HepG2 (cell line): ENCODE data around the gene ZNF652. TPM values are rescaled to one million over a fixed set of nuclear protein-coding genes. Genes with fewer than 3 reads are reported as not detected.
A peak's percentile ranks its signal among the peaks of the same experiment; 100 is the strongest.
"Not testable (repeated sequence)": the region's sequence is repeated elsewhere in the genome, so short reads cannot be mapped to it uniquely, and the experiment has no call there.

Experiments
- ATAC-seq: fragments of 200-7000 bp; cut with Tn5 transposase; 3 replicates; pipeline ENCODE4 v1.9.1; 2020; ENCODE audit warnings: mild to moderate bottlenecking, moderate library complexity
- BruUV-seq: library from RNA; stranded (reverse); fragments of 400-500 nt; replicated peaks from 2 replicates; lab custom pipeline; 2021; lab: Mats Ljungman, UMichigan
- CTCF ChIA-PET: fragments of 300-600 bp; formaldehyde crosslinking; extraction: SDS; loops from one replicate; lab custom pipeline; 2021; ENCODE audit warnings: low total read pairs, inconsistent platforms, low intra/inter-chr PET ratio; lab: Yijun Ruan, JAX
- POLR2A ChIA-PET: fragments of 350-600 bp; sonication (Branson Sonifier 250); formaldehyde crosslinking; loops from one replicate; lab custom pipeline; 2020; ENCODE audit warnings: antibody characterized with exemption, inconsistent platforms; lab: Yijun Ruan, JAX
- DNase-seq: peaks from one replicate; pipeline ENCODE4 v3.0.0-alpha.2; 2015; ENCODE audit warnings: low spot score
- FAIRE-seq: peaks from 3 replicates; lab custom pipeline; 2011; peaks lifted over from hg19 to GRCh38; lab: Jason Lieb, UNC
- H2AFZ ChIP-seq: one replicate; pipeline ENCODE4 v1.6.1; 2011; ENCODE audit warnings: low read length, inconsistent platforms
- H3K27ac ChIP-seq: fragments of 300-600 bp; 3 replicates; pipeline ENCODE4 v1.8.0; 2011; ENCODE audit warnings: mixed run types, mild to moderate bottlenecking, mixed read lengths, low read length, inconsistent platforms; ENCODE audit not compliant: insufficient read depth; ENCODE audit errors: extremely low read length
- H3K27me3 ChIP-seq, 2 experiments: fragments of 200-600 bp in 1 of 2; 2 replicates in 1 of 2; 3 replicates in 1 of 2; pipeline versions ENCODE4 v1.6.0 to v1.8.0; 2011; ENCODE audit warnings: low read length in 2 of 2, mild to moderate bottlenecking in 2 of 2, moderate library complexity in 2 of 2, inconsistent platforms in 1 of 2; ENCODE audit not compliant: insufficient read depth in 2 of 2, control insufficient read depth in 1 of 2
- H3K36me3 ChIP-seq, 2 experiments: fragments of 200-600 bp in 1 of 2; replicated peaks in 1 of 2; 2 replicates in 1 of 2; 3 replicates in 1 of 2; pipeline versions ENCODE4 v1.5.1 to v1.8.0; 2011; ENCODE audit warnings: low read length in 2 of 2, inconsistent platforms in 1 of 2; ENCODE audit not compliant: insufficient read depth in 2 of 2, control insufficient read depth in 1 of 2
- H3K4me1 ChIP-seq: 2 replicates; pipeline ENCODE4 v1.5.1; 2012; ENCODE audit warnings: low read length, inconsistent platforms; ENCODE audit not compliant: insufficient read depth
- H3K4me2 ChIP-seq: 2 replicates; pipeline ENCODE4 v1.6.0; 2011; ENCODE audit warnings: low read depth, low read length, inconsistent platforms
- H3K4me3 ChIP-seq, 3 experiments: fragments of 200-600 bp in 1 of 3; sonication (generic), shearing (Covaris generic) in 1 of 3; replicated peaks in 1 of 3; 2 replicates each; pipeline ENCODE4 v1.5.1; 2011 to 2016; ENCODE audit warnings: low read length in 3 of 3, inconsistent platforms in 2 of 3, low read depth in 2 of 3, mild to moderate bottlenecking in 2 of 3, control low read depth in 1 of 3, mixed read lengths in 1 of 3; ENCODE audit not compliant: insufficient read depth in 1 of 3
- H3K79me2 ChIP-seq: one replicate; pipeline ENCODE4 v1.6.1; 2011; ENCODE audit warnings: low read length, inconsistent platforms; ENCODE audit not compliant: insufficient read depth
- H3K9ac ChIP-seq: 2 replicates; pipeline ENCODE4 v1.6.0; 2011; ENCODE audit warnings: mild to moderate bottlenecking, low read depth, low read length, inconsistent platforms; ENCODE audit not compliant: insufficient read depth
- H3K9me3 ChIP-seq: 2 replicates; pipeline ENCODE4 v1.5.1; 2012; ENCODE audit warnings: mild to moderate bottlenecking, low read length
- H4K20me1 ChIP-seq: 2 replicates; pipeline ENCODE4 v1.6.0; 2011; ENCODE audit warnings: inconsistent platforms, mild to moderate bottlenecking, low read length, moderate library complexity; ENCODE audit not compliant: insufficient read depth
- ADNP ChIP-seq: sonication (generic); formaldehyde crosslinking; IDR thresholded peaks from 2 replicates; pipeline ENCODE4 v1.4.0; 2020; ENCODE audit warnings: missing genetic modification reagents
- ZMYM2 ChIP-seq: sonication (generic); formaldehyde crosslinking; IDR thresholded peaks from 2 replicates; pipeline ENCODE4 v1.8.0; 2022; ENCODE audit warnings: mild to moderate bottlenecking, missing genetic modification reagents
- ZNF383 ChIP-seq: sonication (generic); formaldehyde crosslinking; IDR thresholded peaks from 2 replicates; pipeline ENCODE4 v1.4.0; 2020; ENCODE audit warnings: missing genetic modification reagents, mild to moderate bottlenecking, borderline replicate concordance
- ZNF460 ChIP-seq: sonication (generic); formaldehyde crosslinking; IDR thresholded peaks from 2 replicates; pipeline ENCODE4 v1.5.1; 2020; ENCODE audit warnings: missing genetic modification reagents, mild to moderate bottlenecking, borderline replicate concordance
- WGBS: methylation state at CpG from one replicate; pipeline ENCODE4 v1.1.6; 2017; ENCODE audit warnings: low lambda C conversion rate; 5-methylcytosine and 5-hydroxymethylcytosine counted together
- in situ Hi-C: cut with HindIII; loops from 2 replicates; pipeline ENCODE4 v1.10.0; 2017; ENCODE audit warnings: low pct_unique_long_range_greater_than_20kb; ENCODE audit not compliant: extremely low pct_ligation_motif_present
- intact Hi-C: fragments of 100-400 bp; cut with micrococcal nuclease; formaldehyde crosslinking; loops from one replicate; pipeline ENCODE4 v1.10.0; 2022; ENCODE audit not compliant: unreplicated experiment
- polyA plus RNA-seq, 8 experiments: library from polyadenylated mRNA; depleted of rRNA in 3 of 8; stranded (reverse) in 7 of 8; unstranded in 1 of 8; fragments of >200 nt; fragmentation: Illumina TruSeq in 4 of 8; extraction: Trizol in 4 of 8; gene quantifications; 2 replicates each; pipeline versions ENCODE4 v1.2.1 to v1.2.3, GENCODE V29; 2011 to 2016; ENCODE audit warnings: low read depth in 4 of 8, missing spikeins in 1 of 8, mixed read lengths in 1 of 8; ENCODE audit not compliant: insufficient read depth in 1 of 8
- total RNA-seq, 5 experiments: library from RNA; depleted of rRNA; stranded (reverse); fragments of >200 nt; fragmentation: Illumina TruSeq; extraction: Trizol; gene quantifications; 2 replicates each; pipeline ENCODE4 v1.2.3, GENCODE V29; 2016; ENCODE audit warnings: low read depth in 1 of 5
- TF ChIP-seq, protein P1 (sequence below), 2 experiments: sonication (generic) in 1 of 2; formaldehyde crosslinking in 1 of 2; IDR thresholded peaks; 2 replicates each; pipeline versions ENCODE4 v1.4.0 to v1.6.1; 2018 to 2020; ENCODE audit warnings: missing genetic modification reagents in 2 of 2, borderline replicate concordance in 1 of 2, low read depth in 1 of 2, mild to moderate bottlenecking in 1 of 2, missing biosample characterization in 1 of 2

Gene ZNF652
- total and polyA plus RNA-seq, 2 of the 13 experiments (the other 11 are each of a cell fraction or from before 2014, with no cell fraction given): 16.2 to 30.2 TPM

DNA sequence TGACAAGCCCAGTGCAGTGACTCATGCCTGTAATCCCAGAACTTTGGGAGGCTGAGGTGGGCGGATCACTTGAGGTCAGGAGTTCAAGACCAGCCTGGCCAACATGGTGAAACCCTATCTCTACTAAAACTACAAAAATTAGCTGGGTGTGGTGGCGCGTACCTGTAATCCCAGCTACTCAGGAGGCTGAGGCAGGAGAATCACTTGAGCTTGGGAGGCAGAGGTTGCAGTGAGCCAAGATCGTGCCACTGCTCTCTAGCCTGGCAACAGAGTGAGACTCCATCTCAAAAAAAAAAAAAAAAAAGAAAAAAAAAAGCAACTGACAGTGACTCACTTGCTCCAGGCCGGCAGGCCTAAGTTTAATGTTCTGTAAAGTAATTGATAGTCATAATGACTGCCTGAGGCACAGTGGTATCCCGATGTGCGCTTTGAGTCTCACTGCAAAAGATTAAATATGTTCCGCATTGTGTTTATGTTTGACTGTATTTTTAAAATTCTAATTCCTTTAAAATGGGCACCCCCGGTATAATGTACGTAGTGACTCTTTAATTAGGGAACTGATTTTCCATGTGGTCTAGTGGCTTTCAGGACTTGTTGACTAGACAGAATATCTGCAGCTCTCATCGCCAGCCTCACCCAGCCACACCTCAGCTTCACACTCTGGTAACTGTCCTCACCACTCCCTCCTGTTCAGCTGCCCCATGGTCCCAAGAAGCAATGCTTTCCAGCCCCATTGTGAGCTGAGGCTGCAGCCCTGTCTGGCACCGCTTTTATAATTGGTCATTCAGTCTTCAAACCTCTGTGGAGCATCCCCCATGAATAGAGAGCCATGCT is 27.7 kb upstream of the ZNF652 start:
- ATAC-seq, intact Hi-C loops, H3K27me3 ChIP-seq, H3K79me2 ChIP-seq, DNase-seq, H3K27ac ChIP-seq, H3K36me3 ChIP-seq, H4K20me1 ChIP-seq, H3K9me3 ChIP-seq, in situ Hi-C loops, FAIRE-seq, CTCF ChIA-PET, H3K9ac ChIP-seq, BruUV-seq: not testable (repeated sequence)
- Histone ChIP-seq H3K4me3 (peak overlapping the region in 1 of 3 experiments; percentile 66; a peak in 1 of 6 replicates), H3K4me2 (peak overlapping the region; percentile 84), H2AFZ (peak overlapping the region; percentile 86), H3K4me1 (peaks cover 61% of the 10 kb centered on the region)
- TF ChIP-seq ZNF460 (CRISPR knock-in tag): 0 out of 2 replicates have a peak, but pooled peaks have one; percentile 25
- TF ChIP-seq, protein P1, sequence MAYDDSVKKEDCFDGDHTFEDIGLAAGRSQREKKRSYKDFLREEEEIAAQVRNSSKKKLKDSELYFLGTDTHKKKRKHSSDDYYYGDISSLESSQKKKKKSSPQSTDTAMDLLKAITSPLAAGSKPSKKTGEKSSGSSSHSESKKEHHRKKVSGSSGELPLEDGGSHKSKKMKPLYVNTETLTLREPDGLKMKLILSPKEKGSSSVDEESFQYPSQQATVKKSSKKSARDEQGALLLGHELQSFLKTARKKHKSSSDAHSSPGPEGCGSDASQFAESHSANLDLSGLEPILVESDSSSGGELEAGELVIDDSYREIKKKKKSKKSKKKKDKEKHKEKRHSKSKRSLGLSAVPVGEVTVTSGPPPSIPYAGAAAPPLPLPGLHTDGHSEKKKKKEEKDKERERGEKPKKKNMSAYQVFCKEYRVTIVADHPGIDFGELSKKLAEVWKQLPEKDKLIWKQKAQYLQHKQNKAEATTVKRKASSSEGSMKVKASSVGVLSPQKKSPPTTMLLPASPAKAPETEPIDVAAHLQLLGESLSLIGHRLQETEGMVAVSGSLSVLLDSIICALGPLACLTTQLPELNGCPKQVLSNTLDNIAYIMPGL (CRISPR knock-in tag; IDR thresholded peaks at IDR 0.05; ENCODE audit: borderline replicate concordance in 1 of 2, low read depth in 1 of 2): peak in 1 of 2 experiments; percentile 4; a peak in 1 of 4 replicates
- TF ChIP-seq ZNF383 (CRISPR knock-in tag): 0 out of 2 replicates have a peak, but pooled peaks have one; percentile 6
- 0 out of 2 replicates have a peak, but pooled peaks have one; percentile 19 for TF ChIP-seq ADNP (CRISPR knock-in tag)
- 0 out of 2 replicates have a peak, but pooled peaks have one; percentile 20 for TF ChIP-seq ZMYM2 (CRISPR knock-in tag)
- WGBS: 86% methylated on average over 12 of the region's 12 CpGs
- POLR2A ChIA-PET: interaction anchor here (1.6 kb wide), 1 partner anchor 9 kb away, joined by 4 read pairs; no protein-coding TSS in a partner anchor
